H1 (cell line): ENCODE results near the gene PIK3CA. TPM values are rescaled to one million over a fixed set of nuclear protein-coding genes. Genes with fewer than 3 reads are reported as not detected.

Experiments used
- CTCF ChIA-PET: fragments of 300-600 bp; sonication (Branson Sonifier 250); formaldehyde crosslinking; loops from one replicate; lab custom pipeline; 2021; ENCODE audit not compliant: partially characterized antibody; lab: Charles Lee
- POLR2A ChIA-PET: fragments of 300-600 bp; sonication (Branson Sonifier 250); formaldehyde crosslinking; loops from one replicate; lab custom pipeline; 2021; ENCODE audit warnings: inconsistent platforms; ENCODE audit not compliant: partially characterized antibody; lab: Charles Lee
- DNase-seq, 2 experiments: peaks; one replicate each; pipeline versions ENCODE4 v3.0.0 to v3.0.0-alpha.2; 2010 to 2022; ENCODE audit warnings: low spot score in 2 of 2, low read depth in 1 of 2, mixed read lengths in 1 of 2
- FAIRE-seq: peaks from 2 replicates; lab custom pipeline; 2011; peaks lifted over from hg19 to GRCh38; lab: Jason Lieb, UNC
- H2AFZ ChIP-seq: 2 replicates; pipeline ENCODE4 v1.8.1; 2012; ENCODE audit warnings: low read length, inconsistent platforms
- H2AK5ac ChIP-seq: 2 replicates; pipeline ENCODE4 v1.6.1; 2013; ENCODE audit warnings: low read depth, low read length
- H2BK120ac ChIP-seq: replicated peaks from 2 replicates; pipeline ENCODE3; 2013; ENCODE audit warnings: low read depth, low read length, inconsistent platforms
- H2BK12ac ChIP-seq: 2 replicates; pipeline ENCODE4 v1.6.1; 2013; ENCODE audit warnings: low read depth, low read length
- H2BK15ac ChIP-seq: 2 replicates; pipeline ENCODE4 v1.6.1; 2013; ENCODE audit warnings: low read length
- H2BK20ac ChIP-seq: 2 replicates; pipeline ENCODE4 v1.6.1; 2013; ENCODE audit warnings: low read length
- H2BK5ac ChIP-seq: 2 replicates; pipeline ENCODE4 v1.6.1; 2013; ENCODE audit warnings: low read depth, low read length
- H3K14ac ChIP-seq: 2 replicates; pipeline ENCODE4 v1.6.1; 2013; ENCODE audit warnings: inconsistent platforms; ENCODE audit not compliant: insufficient read length
- H3K18ac ChIP-seq: 2 replicates; pipeline ENCODE4 v1.6.1; 2013; ENCODE audit warnings: low read length; ENCODE audit errors: extremely low read depth
- H3K23ac ChIP-seq: 2 replicates; pipeline ENCODE4 v1.6.1; 2013; ENCODE audit warnings: inconsistent platforms; ENCODE audit not compliant: insufficient read length
- H3K23me2 ChIP-seq: 2 replicates; pipeline ENCODE4 v1.6.1; 2013; ENCODE audit warnings: low read depth, low read length
- H3K27ac ChIP-seq: 2 replicates; pipeline ENCODE4 v1.6.1; 2011; ENCODE audit warnings: low read depth, low read length, inconsistent platforms
- H3K27me3 ChIP-seq, 4 experiments: replicated peaks in 1 of 4; 1 replicate in 1 of 4; 2 replicates in 3 of 4; pipeline versions ENCODE4 v1.6.1 to v1.8.1; 2011 to 2013; ENCODE audit warnings: low read length in 3 of 4, mild to moderate bottlenecking in 3 of 4, inconsistent platforms in 2 of 4, mixed read lengths in 2 of 4, moderate library complexity in 1 of 4; ENCODE audit not compliant: control insufficient read depth in 3 of 4, insufficient read depth in 3 of 4; ENCODE audit errors: extremely low read depth in 1 of 4
- H3K36me3 ChIP-seq, 4 experiments: 2 replicates each; pipeline versions ENCODE4 v1.6.1 to v1.8.1; 2011 to 2013; ENCODE audit warnings: mild to moderate bottlenecking in 4 of 4, low read length in 3 of 4, moderate library complexity in 2 of 4, control low read depth in 1 of 4, inconsistent platforms in 1 of 4; ENCODE audit not compliant: insufficient read depth in 4 of 4, control insufficient read depth in 2 of 4
- H3K4ac ChIP-seq: replicated peaks from 2 replicates; pipeline ENCODE3; 2013; ENCODE audit warnings: low read length, low read depth, mixed read lengths, inconsistent platforms; ENCODE audit not compliant: insufficient read length
- H3K4me1 ChIP-seq, 4 experiments: replicated peaks in 1 of 4; 1 replicate in 1 of 4; 2 replicates in 3 of 4; pipeline versions ENCODE4 v1.6.1 to v1.8.1; 2011 to 2013; ENCODE audit warnings: low read length in 3 of 4, inconsistent platforms in 2 of 4, mixed read lengths in 1 of 4; ENCODE audit not compliant: insufficient read depth in 4 of 4, control insufficient read depth in 3 of 4
- H3K4me2 ChIP-seq, 2 experiments: 2 replicates each; pipeline versions ENCODE4 v1.6.1 to v1.8.1; 2011 to 2013; ENCODE audit warnings: low read depth in 2 of 2, low read length in 2 of 2, control low read depth in 1 of 2, inconsistent platforms in 1 of 2, mild to moderate bottlenecking in 1 of 2; ENCODE audit not compliant: insufficient read depth in 1 of 2
- H3K4me3 ChIP-seq, 4 experiments: fragments of 200-600, 300-600 bp in 1 of 4; sonication (generic), shearing (Covaris generic), sonication (Bioruptor Twin) in 1 of 4; 2 replicates each; pipeline versions ENCODE4 v1.5.1 to v1.8.1; 2011 to 2016; ENCODE audit warnings: low read length in 4 of 4, low read depth in 3 of 4, control low read depth in 2 of 4, inconsistent platforms in 2 of 4, mild to moderate bottlenecking in 2 of 4, mixed read lengths in 1 of 4, moderate library complexity in 1 of 4; ENCODE audit not compliant: insufficient read depth in 2 of 4; ENCODE audit errors: extremely low read depth in 1 of 4
- H3K56ac ChIP-seq: replicated peaks from 2 replicates; pipeline ENCODE3; 2013; ENCODE audit warnings: low read depth, mild to moderate bottlenecking, mixed read lengths, low read length, inconsistent platforms; ENCODE audit not compliant: insufficient read length
- H3K79me1 ChIP-seq: 2 replicates; pipeline ENCODE4 v1.6.1; 2013; ENCODE audit warnings: low read depth, low read length, control low read depth
- H3K79me2 ChIP-seq, 2 experiments: 2 replicates each; pipeline versions ENCODE4 v1.6.1 to v1.8.1; 2012 to 2013; ENCODE audit warnings: low read length in 2 of 2, mild to moderate bottlenecking in 2 of 2, inconsistent platforms in 1 of 2; ENCODE audit not compliant: insufficient read depth in 2 of 2, control insufficient read depth in 1 of 2
- H3K9ac ChIP-seq, 4 experiments: replicated peaks in 1 of 4; 1 replicate in 1 of 4; 2 replicates in 3 of 4; pipeline versions ENCODE4 v1.6.1 to v1.8.1; 2011 to 2013; ENCODE audit warnings: low read depth in 3 of 4, low read length in 3 of 4, control low read depth in 2 of 4, mild to moderate bottlenecking in 2 of 4, moderate library complexity in 2 of 4, inconsistent platforms in 1 of 4; ENCODE audit errors: extremely low read depth in 1 of 4
- H3K9me3 ChIP-seq, 2 experiments: 2 replicates each; pipeline versions ENCODE4 v1.6.1 to v1.8.1; 2012 to 2013; ENCODE audit warnings: mild to moderate bottlenecking in 2 of 2, moderate library complexity in 2 of 2, control low read depth in 1 of 2, inconsistent platforms in 1 of 2, low read depth in 1 of 2, low read length in 1 of 2, mixed read lengths in 1 of 2; ENCODE audit not compliant: insufficient read depth in 2 of 2
- H4K20me1 ChIP-seq, 2 experiments: replicated peaks in 1 of 2; 2 replicates each; pipeline versions ENCODE3 to v1.8.1; 2011 to 2013; ENCODE audit warnings: inconsistent platforms in 2 of 2, low read length in 2 of 2, mild to moderate bottlenecking in 1 of 2; ENCODE audit not compliant: insufficient read depth in 2 of 2, control insufficient read depth in 1 of 2
- H4K5ac ChIP-seq: 2 replicates; pipeline ENCODE4 v1.6.1; 2013; ENCODE audit warnings: low read length, low read depth, mixed read lengths, inconsistent platforms; ENCODE audit not compliant: insufficient read length
- H4K8ac ChIP-seq: 2 replicates; pipeline ENCODE4 v1.8.0; 2013; ENCODE audit warnings: mild to moderate bottlenecking, moderate library complexity, low read length, inconsistent platforms; ENCODE audit not compliant: insufficient read depth; ENCODE audit errors: extremely low read depth
- H4K91ac ChIP-seq: replicated peaks from 2 replicates; pipeline ENCODE3; 2013; ENCODE audit warnings: low read length, mixed read lengths, inconsistent platforms; ENCODE audit not compliant: insufficient read length
- CBX8 ChIP-seq: fragments of 300-800, 300-1000 bp; sonication (generic); IDR thresholded peaks from 2 replicates; pipeline ENCODE4 v1.7.1; 2016; ENCODE audit warnings: low read depth, low read length, borderline replicate concordance
- CEBPB ChIP-seq: IDR thresholded peaks from 2 replicates; pipeline ENCODE4 v1.6.1; 2012; ENCODE audit warnings: low read depth, low read length
- CHD1 ChIP-seq: IDR thresholded peaks from 2 replicates; pipeline ENCODE4 v1.6.1; 2012; ENCODE audit warnings: low read depth, low read length, improper control_type of control experiment
- CTBP2 ChIP-seq: IDR thresholded peaks from 2 replicates; pipeline ENCODE4 v1.7.0; 2011; ENCODE audit warnings: borderline replicate concordance, mild to moderate bottlenecking, moderate library complexity, mixed read lengths, low read length; ENCODE audit not compliant: insufficient read depth, insufficient read length
- HDAC6 ChIP-seq: IDR thresholded peaks from one replicate; pipeline ENCODE4 v1.7.1; 2012; ENCODE audit warnings: low read depth, mild to moderate bottlenecking, inconsistent platforms, low read length, moderate library complexity
- KDM1A ChIP-seq: fragments of 200-600, 300-600 bp; sonication (generic); IDR thresholded peaks from 2 replicates; pipeline ENCODE4 v1.7.1; 2016; ENCODE audit warnings: mild to moderate bottlenecking, low read length, borderline replicate concordance
- MAX ChIP-seq: IDR thresholded peaks from 2 replicates; pipeline ENCODE4 v1.6.1; 2012; ENCODE audit warnings: inconsistent platforms
- NRF1 ChIP-seq: IDR thresholded peaks from 2 replicates; pipeline ENCODE4 v1.6.1; 2011; ENCODE audit warnings: mild to moderate bottlenecking, low read depth, low read length, improper control_type of control experiment
- POU5F1 ChIP-seq: IDR thresholded peaks from 2 replicates; pipeline ENCODE4 v1.6.1; 2011; ENCODE audit warnings: low read depth, mild to moderate bottlenecking, low read length, moderate library complexity
- RFX5 ChIP-seq: IDR thresholded peaks from 2 replicates; pipeline ENCODE4 v1.6.1; 2011; ENCODE audit warnings: low read depth, low read length, improper control_type of control experiment, borderline replicate concordance
- RXRA ChIP-seq: IDR thresholded peaks from 2 replicates; pipeline ENCODE4 v1.6.1; 2011; ENCODE audit warnings: low read depth, mild to moderate bottlenecking, low read length, moderate library complexity; ENCODE audit not compliant: insufficient read depth
- SIN3A ChIP-seq, 2 experiments: IDR thresholded peaks in 1 of 2; conservative IDR thresholded peaks in 1 of 2; 2 replicates each; pipeline ENCODE4 v1.6.1; 2011 to 2012; ENCODE audit warnings: low read length in 2 of 2, improper control_type of control experiment in 1 of 2, low read depth in 1 of 2, mild to moderate bottlenecking in 1 of 2
- SP1 ChIP-seq: IDR thresholded peaks from 2 replicates; pipeline ENCODE4 v1.6.1; 2011; ENCODE audit warnings: low read depth, low read length
- TAF7 ChIP-seq: optimal IDR thresholded peaks from 2 replicates; pipeline ENCODE3; 2011; ENCODE audit warnings: low read depth, mild to moderate bottlenecking, inconsistent platforms, low read length, moderate library complexity, borderline replicate concordance
- TCF12 ChIP-seq: IDR thresholded peaks from 2 replicates; pipeline ENCODE4 v1.6.1; 2011; ENCODE audit warnings: low read depth, mild to moderate bottlenecking, low read length
- WGBS, 2 experiments: shearing (Covaris generic) in 1 of 2; methylation state at CpG; one replicate each; pipeline versions ENCODE4 v1.1.6 to v1.1.7; 2013 to 2015; ENCODE audit warnings: low lambda C conversion rate in 2 of 2, mixed read lengths in 2 of 2, inconsistent platforms in 1 of 2, low coverage in 1 of 2, missing lambda C conversion rate in 1 of 2; ENCODE audit not compliant: insufficient replicate concordance in 2 of 2, insufficient coverage in 1 of 2, insufficient read length in 1 of 2; ENCODE audit errors: extremely low coverage in 1 of 2, missing lambda C conversion rate in 1 of 2; 5-methylcytosine and 5-hydroxymethylcytosine counted together
- polyA plus RNA-seq, 7 experiments: library from polyadenylated mRNA; depleted of rRNA in 3 of 7; stranded (reverse) in 5 of 7; unstranded in 2 of 7; fragments of >200 nt in 5 of 7; fragments of 200-250 nt in 2 of 7; gene quantifications; 1 replicate in 5 of 7; 2 replicates in 1 of 7; 4 replicates in 1 of 7; pipeline versions ENCODE4 v1.2.1 to v1.2.3, GENCODE V29; 2011 to 2013; ENCODE audit warnings: missing spikeins in 2 of 7, mixed read lengths in 2 of 7
- total RNA-seq: library from RNA; stranded (reverse); fragmentation: NEBNext Ultra II Directional; extraction: Animal tissue kit (Norgen Biotek cat#: 25700); gene quantifications from 2 replicates; pipeline ENCODE4 v1.2.1, GENCODE V29; 2021

Gene PIK3CA
- total and polyA plus RNA-seq, 2 of the 8 experiments (the other 6 are each of a cell fraction or from before 2014, with no cell fraction given) = 1.6 to 11.3 TPM

GRCh38 chr3:179229177-179229576 is 81.0 kb downstream of the PIK3CA start:
- no peaks in the 10 kb centered on the region for H3K27me3 ChIP-seq
- no peak for DNase-seq
- H2AK5ac ChIP-seq = no peak overlapping the region
- no peak overlapping the region for H4K91ac ChIP-seq
- H3K9me3 ChIP-seq = no peaks in the 10 kb centered on the region
- H4K5ac ChIP-seq = no peak overlapping the region
- no peak overlapping the region for H3K4ac ChIP-seq
- no peak overlapping the region for H3K14ac ChIP-seq
- no peak for FAIRE-seq
- H2BK20ac ChIP-seq = no peak overlapping the region
- H2BK5ac ChIP-seq = no peak overlapping the region
- H3K79me1 ChIP-seq = no peaks in the 10 kb centered on the region
- H3K36me3 ChIP-seq = peaks cover 0 to 20% (median 7%) of the 10 kb centered on the region in 4 experiments; a peak in 3 of 8 replicates
- no peaks in the 10 kb centered on the region for H4K20me1 ChIP-seq
- H3K4me3 ChIP-seq = no peak overlapping the region
- H2BK120ac ChIP-seq = no peak overlapping the region
- POLR2A ChIA-PET = no interaction called here
- H2BK15ac ChIP-seq = no peak overlapping the region
- H3K18ac ChIP-seq = no peak overlapping the region
- no peak overlapping the region for H3K9ac ChIP-seq
- no peaks in the 10 kb centered on the region for H3K4me1 ChIP-seq
- H3K79me2 ChIP-seq = no peaks in the 10 kb centered on the region
- no peak overlapping the region for H3K56ac ChIP-seq
- no peak overlapping the region for H3K27ac ChIP-seq
- 84% methylated on average over 5 of the region's 5 CpGs; no CpG with 5 or more reads in 1 of the 2 experiments for WGBS, 2 experiments
- H2AFZ ChIP-seq = no peak overlapping the region
- H3K4me2 ChIP-seq = no peak overlapping the region
- H3K23me2 ChIP-seq = no peaks in the 10 kb centered on the region
- H2BK12ac ChIP-seq = no peak overlapping the region
- H4K8ac ChIP-seq = no peak overlapping the region
- CTCF ChIA-PET = no interaction called here
- no peak overlapping the region for H3K23ac ChIP-seq
- TF ChIP-seq TCF12 = no peak
- TF ChIP-seq CTBP2 = no peak
- no peak for TF ChIP-seq NRF1
- TF ChIP-seq CBX8 = no peak
- no peak for TF ChIP-seq KDM1A
- no peak for TF ChIP-seq POU5F1
- no peak for TF ChIP-seq RXRA
- no peak for TF ChIP-seq SIN3A (conservative IDR thresholded peaks at IDR 0.05 in 1 of 2, IDR thresholded peaks at IDR 0.05 in 1 of 2; ENCODE audit: low read depth in 1 of 2, low read length in 2 of 2)
- TF ChIP-seq RFX5 = no peak
- no peak for TF ChIP-seq CEBPB
- no peak for TF ChIP-seq MAX
- no peak for TF ChIP-seq CHD1
- TF ChIP-seq TAF7 = no peak
- TF ChIP-seq SP1 = no peak
- no peak for TF ChIP-seq HDAC6
